GM19468 (cell line): ENCODE measurements around the gene MUC20.
"Not testable (repeated sequence)": the region's sequence is repeated elsewhere in the genome, so short reads cannot be mapped to it uniquely, and the experiment has no call there.

Experiments
- ATAC-seq: cut with Tn5 transposase; IDR thresholded peaks from one replicate; pipeline ENCODE4 v1.9.1; 2021; ENCODE audit warnings: mild to moderate bottlenecking, moderate library complexity, moderate number of reproducible peaks; ENCODE audit not compliant: unreplicated experiment; ENCODE audit errors: extremely low read depth

Gene MUC20

DNA sequence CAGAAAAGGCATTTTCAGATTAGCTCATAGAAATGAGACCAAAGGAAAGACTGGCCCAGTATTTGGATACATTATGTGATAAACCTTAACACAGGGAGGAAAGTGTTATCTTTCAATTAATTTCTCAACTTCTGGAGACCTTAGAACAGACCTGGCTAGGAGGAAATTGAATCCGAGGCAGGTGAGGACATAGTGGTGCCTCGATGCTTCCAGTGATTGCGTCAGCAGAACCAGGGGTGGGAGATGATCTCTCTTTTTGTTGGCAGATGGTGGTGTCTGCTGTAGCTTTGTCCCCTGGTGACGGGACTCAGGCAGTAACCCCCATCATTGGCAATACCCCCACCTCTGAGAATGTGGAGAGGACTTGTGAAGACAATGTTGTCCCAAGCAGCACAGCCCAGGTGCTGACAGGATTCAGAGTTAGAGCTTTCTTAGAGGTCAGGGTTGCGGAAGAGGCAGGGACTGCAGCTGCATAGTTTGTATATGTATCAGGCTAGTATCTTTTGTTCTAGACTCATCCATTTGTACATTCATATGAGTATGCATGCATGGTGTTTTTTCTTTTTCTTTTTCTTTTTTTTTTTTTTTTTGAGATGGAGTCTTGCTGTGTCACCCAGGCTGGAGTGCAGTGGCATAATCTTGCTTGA, 27.9 kb upstream of the MUC20 start:
- ATAC-seq = no peak

DNA sequence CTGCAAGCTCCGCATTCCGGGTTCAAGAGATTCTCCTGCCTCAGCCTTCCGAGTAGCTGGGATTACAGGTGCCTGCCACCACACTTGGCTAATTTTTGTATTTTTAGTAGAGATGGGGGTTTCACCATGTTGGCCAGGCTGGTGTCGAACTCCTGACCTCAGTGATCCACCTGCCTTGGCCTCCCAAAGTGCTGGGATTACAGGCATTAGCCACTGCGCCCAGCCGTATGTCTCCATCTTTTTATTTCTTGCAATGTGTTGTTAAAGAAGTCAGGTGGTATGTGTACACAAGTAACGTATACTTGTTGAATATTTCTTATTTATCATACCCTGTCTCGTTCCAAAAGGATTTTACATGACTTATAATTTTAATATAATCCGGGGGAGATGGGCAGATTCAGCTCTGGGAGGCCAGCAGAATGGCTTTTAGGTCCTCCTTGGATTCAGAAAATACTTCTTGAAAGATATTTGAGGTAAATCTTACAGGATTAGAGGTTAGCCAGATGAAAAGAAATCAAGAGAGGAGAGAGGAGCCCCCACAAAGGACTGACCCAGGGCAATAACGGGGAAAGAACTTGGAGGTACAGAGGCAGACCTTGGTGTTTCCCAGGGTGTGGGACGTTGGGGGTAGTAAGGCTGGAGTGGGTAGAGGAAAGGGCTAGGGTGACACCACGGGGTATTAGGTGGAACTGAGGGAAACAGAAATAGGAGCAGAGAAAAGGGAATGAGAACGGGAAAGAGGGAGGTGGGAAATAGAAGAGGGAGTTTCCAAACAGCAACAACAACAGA, 27.2 kb upstream of the MUC20 start:
- ATAC-seq = no peak

DNA sequence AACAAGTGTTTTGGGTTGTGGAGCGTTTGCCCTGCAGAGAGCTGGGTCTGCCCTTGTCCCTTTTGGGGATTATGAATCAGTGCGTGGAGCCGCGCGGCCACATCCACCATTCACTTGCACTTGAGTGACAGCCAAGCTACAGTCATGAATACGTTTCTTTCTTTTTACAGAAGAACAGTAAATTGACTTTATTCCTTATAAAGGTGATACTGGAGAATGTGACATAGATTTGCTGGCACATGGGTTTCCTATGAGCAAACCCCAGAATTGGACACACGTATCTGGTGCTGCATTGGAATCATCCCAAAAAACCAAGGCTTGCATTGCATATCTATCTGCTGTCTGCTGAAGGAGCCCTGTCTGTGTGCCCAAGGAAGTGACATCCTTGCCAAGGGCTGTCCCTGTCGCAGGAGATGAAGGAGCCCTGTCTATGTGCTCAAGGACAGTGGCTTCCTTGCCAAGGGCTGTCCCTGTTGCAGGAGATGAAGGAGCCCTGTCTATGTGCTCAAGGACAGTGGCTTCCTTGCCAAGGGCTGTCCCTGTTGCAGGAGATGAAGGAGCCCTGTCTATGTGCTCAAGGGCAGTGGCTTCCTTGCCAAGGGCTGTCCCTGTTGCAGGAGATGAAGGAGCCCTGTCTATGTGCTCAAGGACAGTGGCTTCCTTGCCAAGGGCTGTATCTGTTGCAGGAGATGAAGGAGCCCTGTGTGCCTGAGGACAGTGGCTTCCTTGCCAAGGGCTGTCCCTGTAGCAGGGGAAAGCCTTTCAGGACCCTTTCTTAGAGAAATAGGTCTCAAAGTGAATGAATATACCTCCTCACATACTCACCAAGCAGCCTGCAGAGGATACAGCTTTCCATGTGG, 26.3 kb upstream of the MUC20 start:
- not testable (repeated sequence) for ATAC-seq

DNA sequence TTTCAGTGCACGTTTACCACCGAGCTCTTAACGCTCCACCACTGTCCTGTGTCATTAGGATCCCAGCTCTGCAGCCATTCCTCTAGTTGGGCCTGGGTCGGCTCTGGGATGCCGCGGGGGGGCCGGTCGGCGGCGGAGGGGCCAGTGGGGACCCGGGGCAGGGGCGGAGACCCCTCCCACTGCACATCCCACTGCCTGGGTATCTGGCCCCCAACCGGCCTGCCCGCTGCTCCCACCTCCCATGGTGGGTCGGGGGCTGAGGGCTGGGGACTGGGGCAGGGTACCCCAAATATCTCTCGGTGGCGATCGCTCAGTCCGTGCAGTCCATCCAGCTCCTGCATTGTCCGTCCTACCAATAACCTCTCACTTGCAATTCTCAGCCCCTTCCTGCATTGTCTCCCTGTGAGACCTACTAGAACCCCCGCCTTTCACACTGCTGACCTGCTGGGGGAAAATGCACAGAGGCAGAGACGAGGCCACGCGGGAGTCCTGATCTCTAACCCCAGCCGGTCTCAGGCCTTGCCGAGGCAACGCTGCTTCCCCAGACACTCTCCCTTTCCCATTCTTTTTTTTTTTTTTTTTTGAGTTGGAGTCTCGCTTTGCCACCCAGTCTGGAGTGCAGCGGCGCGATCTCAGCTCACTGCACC, 24.0 kb upstream of the MUC20 start:
- ATAC-seq = no peak

DNA sequence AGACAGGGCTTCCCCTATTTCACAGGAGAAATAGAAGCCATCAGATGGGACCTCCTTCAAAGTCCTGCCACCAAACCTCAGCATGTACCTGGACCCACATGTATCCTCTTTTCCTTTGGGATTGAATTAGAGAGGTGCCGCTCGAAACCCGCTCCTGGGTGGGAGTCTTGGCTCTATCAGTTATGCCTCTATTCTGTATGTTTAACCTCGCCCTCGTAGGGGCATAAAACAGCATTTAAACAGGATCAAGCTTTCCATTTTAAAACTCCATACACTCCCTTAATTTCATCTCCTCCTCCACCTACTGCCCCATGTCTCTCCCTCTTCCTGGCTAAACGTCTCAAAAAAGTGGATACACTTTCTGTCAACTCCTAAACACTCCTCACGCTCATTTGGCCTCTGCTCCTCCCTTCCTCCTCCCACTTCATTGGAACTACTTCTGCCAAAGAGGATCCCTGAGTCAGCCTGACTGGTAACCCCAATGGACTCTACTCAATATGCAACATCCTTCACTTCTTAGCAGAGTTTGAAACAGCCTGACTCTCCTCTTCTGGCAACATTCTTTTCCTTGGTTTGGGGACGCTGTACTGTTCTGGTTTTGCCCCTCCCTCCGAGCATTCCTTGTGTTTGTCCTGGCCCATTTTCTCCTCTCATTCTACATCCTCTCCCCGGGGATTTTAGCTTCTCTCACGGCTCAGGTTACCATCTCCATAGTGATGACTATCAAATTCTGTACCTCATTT, 23.0 kb upstream of the MUC20 start:
- no peak for ATAC-seq

DNA sequence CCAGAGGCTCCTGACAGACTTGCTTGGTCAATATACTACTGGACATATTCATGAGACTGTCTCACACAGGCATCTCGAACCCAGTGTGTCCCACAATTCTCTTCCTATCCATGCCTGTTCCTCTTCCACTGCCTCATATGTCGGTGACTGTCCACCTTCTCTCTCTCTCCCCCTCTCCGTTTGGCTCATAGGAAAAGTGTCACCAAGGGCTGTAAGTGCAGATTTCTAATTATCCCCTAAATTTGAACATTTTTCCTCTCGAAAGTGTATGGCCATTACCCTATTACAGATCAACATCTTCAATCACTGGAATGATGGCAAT, 22.5 kb upstream of the MUC20 start:
- no peak for ATAC-seq

DNA sequence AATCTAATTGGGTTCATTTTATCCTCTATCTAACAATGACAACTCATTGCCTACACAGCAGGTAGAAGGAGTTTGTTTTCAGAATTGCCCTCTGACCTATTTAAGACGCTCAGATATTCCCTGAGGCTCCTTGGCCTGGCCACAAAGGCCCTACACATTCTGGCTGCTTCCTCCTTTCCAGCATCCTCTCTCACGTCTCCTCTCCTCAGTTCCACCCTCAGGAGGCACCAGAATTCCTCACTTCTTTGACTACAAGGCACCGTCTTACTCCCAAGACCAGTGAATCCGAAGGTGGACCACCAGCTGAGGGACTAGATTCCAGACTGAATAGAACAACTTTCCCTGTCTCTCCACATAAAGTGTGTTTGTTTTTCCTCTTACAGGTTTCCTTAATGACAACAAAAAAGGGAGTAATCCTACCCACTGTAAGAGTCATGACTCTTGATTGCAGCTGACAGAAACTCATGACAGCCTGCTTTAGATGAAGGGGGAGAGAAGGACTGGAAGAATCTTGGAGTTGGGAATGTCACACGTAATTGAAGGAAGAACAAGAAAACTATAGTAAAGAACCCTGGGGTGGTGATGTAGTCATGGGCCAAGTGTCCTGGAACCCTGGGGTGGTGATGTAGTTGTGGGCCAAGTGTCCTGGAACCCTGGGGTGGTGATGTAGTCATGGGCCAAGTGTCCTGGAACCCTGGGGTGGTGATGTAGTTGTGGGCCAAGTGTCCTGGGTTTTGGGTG, 22.0 kb upstream of the MUC20 start:
- no peak for ATAC-seq

DNA sequence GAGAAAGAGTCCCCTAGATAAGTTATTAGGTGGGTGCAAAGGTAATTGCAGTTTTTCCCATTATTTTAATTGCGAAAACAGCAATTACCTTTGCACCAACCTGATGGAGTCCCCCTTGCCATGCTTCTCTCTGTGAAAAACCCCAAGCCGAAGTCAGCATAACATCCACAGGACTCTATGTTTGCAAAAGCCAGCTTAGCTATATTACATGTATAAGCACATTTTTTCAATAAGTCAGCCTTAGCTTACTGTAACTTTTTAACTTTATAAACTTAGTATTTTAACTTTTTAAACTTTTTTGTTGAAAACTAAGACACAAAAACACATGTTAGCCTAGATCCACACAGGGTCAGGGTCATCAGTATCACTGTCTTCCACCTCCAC, 21.4 kb upstream of the MUC20 start:
- ATAC-seq = no peak

DNA sequence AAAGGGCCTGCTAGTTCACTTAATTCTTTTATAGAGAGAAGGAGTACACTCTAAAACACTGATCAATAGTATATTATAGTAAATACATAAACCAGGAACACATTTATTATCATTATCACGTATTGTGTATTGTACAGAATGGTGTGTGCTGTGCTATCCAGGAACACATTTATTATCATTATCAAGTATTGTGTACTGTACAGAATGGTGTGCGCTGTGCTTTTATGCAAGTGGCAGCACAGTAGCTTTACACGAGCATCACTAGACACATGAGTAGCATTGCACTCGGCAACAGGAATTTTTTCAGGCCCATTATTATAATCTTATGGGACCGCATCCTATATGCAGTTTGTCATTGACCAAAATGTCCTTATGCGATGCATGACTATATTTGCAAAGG, 20.9 kb upstream of the MUC20 start:
- no peak for ATAC-seq

DNA sequence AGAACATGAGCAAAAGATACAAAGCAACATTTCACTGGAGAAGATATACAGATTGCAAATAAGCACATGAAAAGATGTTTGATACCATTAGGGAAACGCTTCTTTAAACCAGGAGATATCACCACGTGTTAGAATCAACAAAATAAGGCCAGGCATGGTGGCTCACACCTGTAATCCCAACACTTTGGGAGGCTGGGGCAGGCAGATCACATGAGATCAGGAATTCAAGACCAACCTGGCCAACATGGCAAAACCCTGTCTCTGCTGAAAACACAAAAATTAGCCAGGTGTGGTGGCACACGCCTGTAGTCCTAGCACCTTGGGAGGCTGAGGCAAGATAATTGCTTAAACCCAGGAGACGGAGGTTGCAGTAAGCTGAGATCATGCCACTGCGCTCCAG, 20.5 kb upstream of the MUC20 start:
- no peak for ATAC-seq

DNA sequence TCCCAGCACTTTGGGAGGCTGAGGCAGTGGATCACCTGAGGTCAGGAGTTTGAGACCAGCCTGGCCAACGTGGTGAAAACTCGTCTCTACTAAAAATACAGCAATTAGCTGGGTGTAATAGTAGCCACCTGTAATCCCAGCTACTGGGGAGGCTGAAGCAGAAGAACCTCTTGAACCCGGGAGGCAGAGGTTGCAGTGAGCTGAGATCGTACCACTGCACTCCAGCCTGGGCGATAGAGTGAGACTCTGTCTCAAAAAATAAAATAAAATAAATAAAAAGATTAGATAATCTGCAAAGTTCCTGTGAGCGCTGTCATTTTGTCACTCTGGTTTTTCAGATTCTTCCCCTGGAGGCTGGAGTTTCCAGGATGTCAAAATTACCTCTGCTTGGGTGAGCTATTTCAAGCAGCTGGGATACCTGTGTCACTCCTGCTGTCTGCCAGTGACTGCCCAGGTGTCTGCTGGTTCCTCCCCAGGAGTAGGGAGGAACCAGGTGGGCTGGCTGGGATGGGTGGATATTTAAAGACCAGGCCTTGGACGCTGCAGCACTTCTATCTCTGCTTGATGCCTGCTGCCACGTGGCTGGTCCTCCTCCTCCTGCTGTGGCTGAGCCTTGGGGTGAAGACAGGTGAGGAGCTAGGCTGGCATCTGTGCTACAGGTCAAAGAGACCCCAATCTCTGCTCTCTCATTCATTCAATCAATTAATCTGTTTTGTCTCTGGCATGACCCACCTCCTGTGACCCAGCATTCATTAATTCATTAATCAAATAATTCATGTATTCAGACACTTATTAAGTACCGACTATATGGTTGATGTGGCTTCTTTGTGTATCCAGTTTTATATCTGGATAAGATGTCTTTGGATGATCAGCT, 19.5 kb upstream of the MUC20 start:
- no peak for ATAC-seq

DNA sequence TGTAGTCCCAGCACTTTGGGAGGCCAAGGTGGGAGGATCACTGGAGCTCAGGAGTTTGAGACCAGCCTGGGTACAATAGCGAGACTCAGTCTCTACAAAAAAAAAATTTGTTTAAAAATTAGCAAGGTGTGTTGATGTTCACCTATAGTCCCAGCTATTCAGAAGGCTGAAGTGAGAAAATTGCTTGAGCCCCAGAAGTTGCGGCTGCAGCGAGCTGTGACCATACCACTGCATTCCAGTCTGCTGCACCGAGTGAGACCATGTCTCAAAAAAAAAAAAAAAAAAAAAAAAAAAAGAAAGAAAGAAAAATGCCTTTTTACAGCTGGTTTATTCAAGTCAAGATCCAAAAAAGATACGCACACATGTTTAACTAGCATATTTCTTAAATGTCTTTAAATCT, 17.0 kb upstream of the MUC20 start:
- no peak for ATAC-seq

DNA sequence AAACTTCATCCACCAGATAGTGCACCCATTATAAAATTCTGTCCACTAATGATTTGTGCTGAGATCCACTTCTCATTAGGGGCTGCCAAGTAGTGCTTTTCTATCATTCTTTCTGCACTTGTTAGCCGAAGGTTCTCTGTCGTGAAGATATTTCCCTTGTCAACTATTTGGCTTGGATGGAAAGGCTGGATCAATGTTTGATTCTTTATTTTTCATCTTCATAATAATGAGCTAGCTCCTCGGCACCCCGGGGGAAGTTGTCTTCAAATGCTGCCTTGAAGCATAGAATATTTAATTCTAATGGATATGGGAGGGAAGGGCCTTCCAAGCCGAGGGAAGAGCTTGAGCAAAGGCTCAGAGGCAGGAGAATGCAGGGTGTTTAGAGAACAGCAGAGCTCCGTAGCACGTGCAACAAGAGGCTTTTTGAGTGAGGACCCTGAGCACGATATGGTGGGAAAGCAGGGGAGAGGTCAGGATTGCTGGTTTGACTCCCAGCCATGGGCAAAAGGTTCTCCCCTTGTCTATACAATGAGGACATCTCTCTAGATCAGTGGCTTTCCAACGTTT, 16.3 kb upstream of the MUC20 start:
- no peak for ATAC-seq

DNA sequence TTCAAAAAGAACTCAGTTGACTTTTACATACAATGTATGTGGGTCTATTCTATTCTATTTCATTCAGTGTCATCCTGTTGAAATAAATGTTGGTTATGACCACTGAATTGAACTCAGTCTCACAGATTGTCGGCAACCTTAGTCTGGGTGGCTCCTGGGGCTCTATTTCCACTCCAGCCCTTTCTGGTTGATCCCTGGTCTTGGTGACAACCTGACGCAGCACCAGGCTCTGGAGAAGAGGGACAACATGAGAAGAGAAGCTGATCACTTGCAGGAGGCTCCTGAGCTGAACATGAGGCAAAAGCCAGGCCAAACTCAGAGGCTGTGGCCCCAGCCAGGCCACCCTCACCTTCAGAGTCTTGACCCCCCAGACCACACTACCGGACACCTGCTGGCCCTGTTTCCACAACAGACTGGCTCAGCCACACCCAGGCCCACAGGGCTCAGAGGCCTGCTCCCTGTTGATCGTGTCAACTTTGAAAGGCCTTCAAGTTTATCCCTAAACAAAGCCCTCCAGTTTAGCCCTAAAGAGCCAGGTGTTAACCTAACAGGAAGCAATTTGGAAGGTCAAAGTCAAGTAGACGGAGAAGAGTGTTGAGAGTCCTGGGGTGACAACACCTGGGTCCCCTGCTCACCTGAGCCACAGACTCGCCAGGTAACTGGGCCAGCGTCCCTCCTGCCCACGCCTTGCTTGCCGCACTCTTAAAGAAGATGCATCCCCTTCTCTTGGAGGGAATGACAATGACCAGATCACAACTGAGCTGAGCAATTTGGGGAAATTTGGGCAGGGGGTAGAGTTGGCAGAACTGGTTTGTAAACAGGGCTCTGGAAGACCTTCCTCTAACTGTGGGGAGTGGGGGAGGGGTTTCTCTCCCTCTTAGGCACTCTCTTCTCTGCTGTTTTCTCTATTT, 15.4 kb upstream of the MUC20 start:
- no peak for ATAC-seq

DNA sequence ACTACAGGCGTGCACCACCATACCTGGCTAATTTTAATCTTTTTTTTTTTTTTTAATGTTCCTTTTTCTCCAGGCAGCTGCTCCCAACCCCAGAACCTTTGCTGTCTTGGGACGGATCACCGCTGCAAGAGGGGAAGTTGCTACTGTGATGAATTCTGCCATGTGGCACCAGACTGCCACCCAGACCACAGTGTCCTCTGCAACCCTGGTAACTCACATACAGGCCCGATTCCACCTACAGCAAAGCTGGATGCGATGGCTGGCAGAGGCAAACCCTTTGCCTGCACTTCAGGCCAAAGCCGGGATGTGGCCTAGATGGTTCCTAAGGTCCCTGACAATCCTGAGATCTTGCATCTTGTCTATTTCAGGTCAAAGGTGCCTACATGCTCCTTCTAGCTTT, 12.7 kb upstream of the MUC20 start:
- ATAC-seq = no peak

DNA sequence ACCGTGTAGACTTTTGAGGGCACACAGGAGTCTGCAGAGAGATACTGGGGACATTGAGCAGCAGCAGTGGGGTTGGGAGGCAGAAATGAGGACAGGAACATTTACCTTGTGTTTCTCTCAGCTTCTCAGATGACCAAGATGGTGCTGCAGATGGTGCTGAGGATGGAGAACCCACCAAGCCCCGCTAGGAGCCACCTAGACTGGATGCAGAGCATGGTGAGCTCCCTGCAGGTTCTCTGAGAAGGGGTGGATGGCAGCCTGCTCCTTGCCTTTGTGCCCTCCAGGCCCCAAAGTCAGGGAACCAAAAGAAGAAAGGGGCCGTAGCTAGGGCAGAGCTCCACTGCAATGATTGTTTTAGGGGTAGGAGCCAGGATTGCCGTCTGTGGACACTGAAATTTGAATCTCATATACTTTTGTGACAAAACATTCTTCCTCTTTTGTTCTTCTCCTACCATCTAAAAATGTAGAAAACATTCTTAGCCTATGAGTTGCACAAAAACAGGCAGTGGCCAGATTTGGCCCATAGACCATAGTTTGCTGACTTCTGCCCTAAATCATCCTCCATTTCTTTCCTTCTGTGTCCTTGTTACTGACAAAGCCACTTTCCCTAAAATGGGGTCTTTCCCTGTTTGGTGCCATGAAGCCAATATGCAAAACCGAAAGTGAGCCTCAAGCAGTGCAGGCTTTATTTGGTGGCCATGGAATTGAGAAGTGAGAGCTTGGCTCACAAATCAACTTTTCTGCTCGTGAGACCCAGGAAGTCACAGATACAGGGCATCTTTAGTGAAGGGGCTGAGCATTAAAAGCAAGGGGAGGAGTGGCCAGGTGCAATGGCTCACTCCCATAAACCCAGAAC, 11.9 kb upstream of the MUC20 start:
- ATAC-seq = no peak
